Ascending aorta (tissue), 2 donors: ENCODE results near the gene UFD1. TPM values are rescaled to one million over a fixed set of nuclear protein-coding genes. Genes with fewer than 3 reads are reported as not detected.
A peak's percentile ranks its signal among the peaks of the same experiment; 100 is the strongest.

Experiments used
- DNase-seq, 2 donors: peaks; one replicate each; pipeline ENCODE4 v3.0.0-alpha.2; 2019; ENCODE audit warnings: low spot score in 2 of 2
- H3K27ac ChIP-seq, 2 donors: fragments of 200-600 bp; sonication (generic); one replicate each; pipeline ENCODE4 v1.5.1; 2016 to 2017; ENCODE audit warnings: mild to moderate bottlenecking in 1 of 2
- H3K27me3 ChIP-seq: fragments of 200-600 bp; sonication (generic); one replicate; pipeline ENCODE4 v1.5.1; 2017
- H3K36me3 ChIP-seq, 2 donors: fragments of 200-600 bp; sonication (generic); one replicate each; pipeline ENCODE4 v1.5.1; 2016
- H3K4me1 ChIP-seq, 2 donors: fragments of 200-600 bp; sonication (generic); one replicate each; pipeline ENCODE4 v1.5.1; 2016 to 2017; ENCODE audit warnings: mild to moderate bottlenecking in 1 of 2
- H3K4me3 ChIP-seq, 2 donors: fragments of 200-600 bp; sonication (generic); one replicate each; pipeline ENCODE4 v1.5.1; 2016 to 2017; ENCODE audit warnings: mild to moderate bottlenecking in 1 of 2
- H3K9me3 ChIP-seq, 2 donors: fragments of 200-600 bp; sonication (generic); one replicate each; pipeline ENCODE4 v1.5.1; 2016
- CTCF ChIP-seq, 3 experiments: fragments of 200-600 bp in 2 of 3; fragments of 450-650 bp in 1 of 3; sonication (generic) in 2 of 3; IDR thresholded peaks; one replicate each; pipeline ENCODE4 v1.5.1; 2016 to 2019; ENCODE audit warnings: antibody characterized with exemption in 3 of 3, mild to moderate bottlenecking in 1 of 3, moderate library complexity in 1 of 3
- intact Hi-C: fragments of 100-400 bp; cut with DNase I; formaldehyde crosslinking; loops from one replicate; pipeline ENCODE4 v1.15.1; 2023
- total RNA-seq: library from RNA; depleted of rRNA; stranded (reverse); fragments of >200 nt; gene quantifications from one replicate; pipeline ENCODE4 v1.1.0, GENCODE V29; 2016

UFD1 gene
- total RNA-seq, 1 donor from 2014 or later, result 81.5 TPM

- Histone ChIP-seq H3K36me3 (no peaks in the 10 kb centered on the region), H3K4me1 (peaks cover 3 to 10% of the 10 kb centered on the region in 2 donors), H3K4me3 (no peak overlapping the region), H3K9me3 (no peaks in the 10 kb centered on the region), H3K27me3 (no peaks in the 10 kb centered on the region), H3K27ac (no peak overlapping the region)
- no peak for DNase-seq
- no peak for TF ChIP-seq CTCF (IDR thresholded peaks at IDR 0.05)
- intact Hi-C loops, result no loop called here
These were observed 3.3 kb upstream of the UFD1 start for GRCh38 chr22:19482297-19482696.

GRCh38 chr22:19480789-19481188, 1.8 kb upstream of the UFD1 start:
- Histone ChIP-seq H3K4me1 (peaks cover 3 to 11% of the 10 kb centered on the region in 2 donors), H3K27ac (no peak overlapping the region), H3K36me3 (no peaks in the 10 kb centered on the region), H3K27me3 (no peaks in the 10 kb centered on the region), H3K9me3 (no peaks in the 10 kb centered on the region), H3K4me3 (no peak overlapping the region)
- intact Hi-C loops, result no loop called here
- DNase-seq, result no peak
- no peak for TF ChIP-seq CTCF (IDR thresholded peaks at IDR 0.05)

GRCh38 chr22:19480173-19480568, 1.2 kb upstream of the UFD1 start:
- TF ChIP-seq CTCF (IDR thresholded peaks at IDR 0.05), result no peak
- no peaks in the 10 kb centered on the region for H3K27me3 ChIP-seq
- no peaks in the 10 kb centered on the region for H3K9me3 ChIP-seq
- no peak overlapping the region for H3K27ac ChIP-seq
- H3K4me1 ChIP-seq, result peaks cover 3 to 11% of the 10 kb centered on the region in 2 donors
- peak overlapping the region; percentile 37 to 84 for H3K4me3 ChIP-seq
- peaks cover 0 to 4% of the 10 kb centered on the region in 2 donors for H3K36me3 ChIP-seq
- DNase-seq, result no peak
- intact Hi-C loops, result no loop called here

GRCh38 chr22:19479355-19480172, 571 bp upstream of the UFD1 start, which contains the start of gene CDC45:
Gene CDC45, plus strand, starts transcription at chr22:19479920. Its CDS starts 49 bp downstream, at chr22:19479969.
- H3K4me1 ChIP-seq, result peaks cover 3 to 11% of the 10 kb centered on the region in 2 donors
- peak within 1 kb of the TSS; percentile 84 to 85 for H3K4me3 ChIP-seq
- peak within 1 kb of the TSS; percentile 87 to 98 for H3K27ac ChIP-seq
- DNase-seq, result peak; percentile 90 to 98
- peaks cover 3 to 7% of the 10 kb centered on the region in 2 donors for H3K36me3 ChIP-seq
- intact Hi-C loops, result loop anchor here (1.0 to 2.0 kb wide), 6 partner anchors 32 to 335 kb away; partner anchors contain the start of genes C22orf39, CLTCL1, ESS2 and MRPL40
- H3K27me3 ChIP-seq, result no peaks in the 10 kb centered on the region
- TF ChIP-seq CTCF (IDR thresholded peaks at IDR 0.05), result no peak
- no peaks in the 10 kb centered on the region for H3K9me3 ChIP-seq

GRCh38 chr22:19478045-19478900, 720 bp downstream of the UFD1 start:
- H3K4me1 ChIP-seq, result peaks cover 3 to 11% of the 10 kb centered on the region in 2 donors
- H3K36me3 ChIP-seq, result peaks cover 16 to 18% of the 10 kb centered on the region in 2 donors
- H3K9me3 ChIP-seq, result no peaks in the 10 kb centered on the region
- H3K27ac ChIP-seq, result peak overlapping the region; percentile 87 to 98
- no peak for DNase-seq
- no peak for TF ChIP-seq CTCF (IDR thresholded peaks at IDR 0.05)
- H3K4me3 ChIP-seq, result peak overlapping the region; percentile 84 to 85
- H3K27me3 ChIP-seq, result no peaks in the 10 kb centered on the region
- intact Hi-C loops, result loop anchor here (2.0 kb wide), 1 partner anchor 241 kb away; no protein-coding TSS in a partner anchor
